ENCODE data around the gene KRT7. TPM values are rescaled to one million over a fixed set of nuclear protein-coding genes. Genes with fewer than 3 reads are reported as not detected.

Gene KRT7
- total and polyA plus RNA-seq, 2 donors (not counting 3 experiments of a cell fraction or from before 2014, with no cell fraction given) = 120 to 293 TPM

GRCh38 chr12:52206304-52207040 is 26.6 kb upstream of the KRT7 start:
- Histone ChIP-seq H3K79me2 (ENCODE audit: control insufficient read depth, insufficient read depth, low read length) (no peaks in the 10 kb centered on the region), H3K9ac (replicated peaks; ENCODE audit: extremely low read depth, insufficient read depth, low read length) (no peak overlapping the region), H3K4me2 (ENCODE audit: insufficient read depth, low read length) (no peak overlapping the region), H3K4me3 (replicated peaks in 1 of 3; ENCODE audit: insufficient read depth in 1 of 3, low read depth in 1 of 3, low read length in 3 of 3) (no peak overlapping the region), H3K27ac (ENCODE audit: insufficient read depth, low read depth, low read length) (no peak overlapping the region), H2AFZ (ENCODE audit: low read depth, low read length) (no peak overlapping the region), H3K36me3 (ENCODE audit: control insufficient read depth in 2 of 2, extremely low read depth in 1 of 2, insufficient read depth in 2 of 2, low read length in 2 of 2) (no peaks in the 10 kb centered on the region), H3K4me1 (ENCODE audit: control insufficient read depth, extremely low read depth, insufficient read depth, low read length) (peaks cover 11% of the 10 kb centered on the region), H3K9me1 (replicated peaks; ENCODE audit: control insufficient read depth, extremely low read depth, insufficient read depth, low read length) (no peaks in the 10 kb centered on the region), H3K9me3 (replicated peaks; ENCODE audit: control insufficient read depth, insufficient read depth, low read length) (no peaks in the 10 kb centered on the region), H4K20me1 (replicated peaks; ENCODE audit: control insufficient read depth, extremely low read depth, insufficient read depth, low read length) (no peaks in the 10 kb centered on the region), H3K27me3 (ENCODE audit: control insufficient read depth in 2 of 2, insufficient read depth in 2 of 2, low read length in 2 of 2) (no peaks in the 10 kb centered on the region)
- ChIA-PET CTCF (interaction anchor here (1.1 to 1.5 kb wide), 4 partner anchors 13 to 73 kb away, joined by 3 to 5 read pairs (median 3); no protein-coding TSS in a partner anchor), POLR2A (no interaction called here)
- no TSS peak for BruUV-seq (replicated peaks)
- TF ChIP-seq POLR2A (IDR thresholded peaks at IDR 0.05; ENCODE audit: low read depth, low read length) (no peak), JUN (IDR thresholded peaks at IDR 0.05; ENCODE audit: borderline replicate concordance, insufficient read depth, insufficient read length, low read depth) (no peak), EZH2 (IDR thresholded peaks at IDR 0.05; ENCODE audit: borderline replicate concordance, low read depth, low read length, severe bottlenecking) (no peak), MYC (IDR thresholded peaks at IDR 0.05; ENCODE audit: low read depth, low read length) (no peak), CTCF (IDR thresholded peaks at IDR 0.05; ENCODE audit: extremely low read depth in 1 of 2, insufficient read depth in 1 of 2, low read depth in 1 of 2, low read length in 2 of 2) (no peak), MAX (IDR thresholded peaks at IDR 0.05; ENCODE audit: insufficient read depth, insufficient read length) (no peak), GATA2 (IDR thresholded peaks at IDR 0.05; ENCODE audit: insufficient read depth, insufficient read length, low read depth, low read length) (no peak), FOS (IDR thresholded peaks at IDR 0.05; ENCODE audit: borderline replicate concordance, insufficient read depth, low read length) (no peak), POLR2AphosphoS5 (IDR thresholded peaks at IDR 0.05; ENCODE audit: insufficient read depth, low read depth, low read length) (no peak)
- intact Hi-C loops (cut with micrococcal nuclease) (no loop called here), dilution Hi-C loops (cut with MboI; ENCODE audit: extremely low pct_ligation_motif_present, low sequenced_read_pairs) (no loop called here)
- FAIRE-seq = no peak
- no peak for DNase-seq (ENCODE audit: low read depth, low spot score)
